ENCODE results near the gene ADAM22.
"Not testable (repeated sequence)": the region's sequence is repeated elsewhere in the genome, so short reads cannot be mapped to it uniquely, and the experiment has no call there.

Gene ADAM22

DNA sequence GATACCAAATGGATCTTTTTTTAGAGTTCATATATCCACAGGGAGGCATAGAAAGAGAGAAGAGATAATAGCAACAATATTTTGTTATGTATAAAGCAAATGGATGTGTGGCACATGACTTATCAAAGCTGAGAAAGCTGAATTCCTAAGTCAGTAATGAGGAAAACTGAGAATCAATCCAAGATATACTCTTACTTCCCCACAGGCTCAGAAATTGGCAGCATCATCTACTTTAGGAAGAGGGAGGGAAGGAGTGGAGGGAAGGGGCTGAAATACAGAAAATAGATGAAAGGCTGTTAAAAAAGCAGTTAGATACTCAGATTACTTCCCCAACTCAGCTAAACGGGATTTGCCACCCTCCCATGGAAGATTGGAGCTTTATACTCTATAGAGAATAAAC lies 222.3 kb downstream of the ADAM22 start:
- in situ Hi-C loops (cut with MboI; ENCODE audit: low sequenced_read_pairs, unreplicated experiment) = no loop called here
- TF ChIP-seq, protein P1, sequence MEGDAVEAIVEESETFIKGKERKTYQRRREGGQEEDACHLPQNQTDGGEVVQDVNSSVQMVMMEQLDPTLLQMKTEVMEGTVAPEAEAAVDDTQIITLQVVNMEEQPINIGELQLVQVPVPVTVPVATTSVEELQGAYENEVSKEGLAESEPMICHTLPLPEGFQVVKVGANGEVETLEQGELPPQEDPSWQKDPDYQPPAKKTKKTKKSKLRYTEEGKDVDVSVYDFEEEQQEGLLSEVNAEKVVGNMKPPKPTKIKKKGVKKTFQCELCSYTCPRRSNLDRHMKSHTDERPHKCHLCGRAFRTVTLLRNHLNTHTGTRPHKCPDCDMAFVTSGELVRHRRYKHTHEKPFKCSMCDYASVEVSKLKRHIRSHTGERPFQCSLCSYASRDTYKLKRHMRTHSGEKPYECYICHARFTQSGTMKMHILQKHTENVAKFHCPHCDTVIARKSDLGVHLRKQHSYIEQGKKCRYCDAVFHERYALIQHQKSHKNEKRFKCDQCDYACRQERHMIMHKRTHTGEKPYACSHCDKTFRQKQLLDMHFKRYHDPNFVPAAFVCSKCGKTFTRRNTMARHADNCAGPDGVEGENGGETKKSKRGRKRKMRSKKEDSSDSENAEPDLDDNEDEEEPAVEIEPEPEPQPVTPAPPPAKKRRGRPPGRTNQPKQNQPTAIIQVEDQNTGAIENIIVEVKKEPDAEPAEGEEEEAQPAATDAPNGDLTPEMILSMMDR (IDR thresholded peaks at IDR 0.05; ENCODE audit: borderline replicate concordance, control extremely low read depth, extremely low read depth, insufficient read depth, missing control alignments) = no peak
- DNase-seq (ENCODE audit: low spot score) = no peak

DNA sequence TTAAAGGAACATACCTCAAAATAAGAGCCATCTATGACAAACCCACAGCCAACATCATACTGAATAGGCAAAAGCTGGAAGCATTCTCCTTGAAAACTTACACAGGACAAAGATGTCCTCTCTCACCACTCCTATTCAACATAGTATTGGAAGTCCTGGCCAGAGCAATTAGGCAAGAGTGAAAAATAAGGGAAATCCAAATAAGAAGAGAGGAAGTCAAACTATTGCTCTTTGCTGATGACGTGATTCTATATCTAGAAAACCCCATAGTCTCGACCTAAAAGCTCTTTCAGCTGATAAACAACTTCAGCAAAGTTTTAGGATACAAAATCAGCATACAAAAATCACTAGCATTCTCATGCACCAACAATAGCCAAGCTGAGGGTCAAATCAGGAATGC lies 225.7 kb downstream of the ADAM22 start:
- DNase-seq (ENCODE audit: low spot score); in situ Hi-C loops (cut with MboI; ENCODE audit: low sequenced_read_pairs, unreplicated experiment): not testable (repeated sequence)

DNA sequence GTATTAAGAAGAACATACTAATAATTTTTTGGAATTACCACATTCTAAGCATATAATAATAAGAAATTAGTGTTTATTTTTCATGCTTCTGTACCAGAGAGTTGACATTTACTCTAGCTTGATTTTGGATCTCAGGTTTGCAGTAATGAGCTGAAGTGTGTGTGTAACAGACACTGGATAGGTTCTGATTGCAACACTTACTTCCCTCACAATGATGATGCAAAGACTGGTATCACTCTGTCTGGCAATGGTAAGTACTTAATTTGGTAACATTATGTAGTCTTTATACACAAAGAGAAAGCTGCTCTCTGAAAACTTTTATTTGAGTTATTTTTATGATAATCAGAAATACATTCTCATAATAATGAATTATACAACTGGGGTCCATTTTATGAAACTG lies 231.6 kb downstream of the ADAM22 start:
- in situ Hi-C loops (cut with MboI; ENCODE audit: low sequenced_read_pairs, unreplicated experiment) = no loop called here
- TF ChIP-seq, protein P1 (IDR thresholded peaks at IDR 0.05; ENCODE audit: borderline replicate concordance, control extremely low read depth, extremely low read depth, insufficient read depth, missing control alignments) = no peak
- DNase-seq (ENCODE audit: low spot score) = no peak

DNA sequence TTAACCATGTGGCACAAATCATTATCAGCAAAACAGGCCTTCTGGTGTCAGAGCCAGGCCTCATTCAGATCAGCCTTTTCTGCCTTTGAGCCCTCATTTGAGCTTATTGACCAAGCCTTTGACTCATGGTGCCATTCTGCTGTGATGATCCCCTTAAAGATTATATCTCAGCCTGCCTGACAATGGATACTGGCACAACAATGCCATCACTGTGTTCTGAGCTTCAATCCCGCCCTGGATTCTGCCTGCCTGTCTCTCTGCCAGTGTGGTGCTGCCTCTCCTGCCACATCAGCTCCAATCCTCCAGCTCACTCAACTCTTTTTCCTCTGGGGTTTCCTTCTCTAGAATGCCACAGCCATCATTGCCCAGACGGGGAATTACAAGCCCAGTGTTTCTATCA lies 233.2 kb downstream of the ADAM22 start:
- in situ Hi-C loops (cut with MboI; ENCODE audit: low sequenced_read_pairs, unreplicated experiment) = no loop called here
- TF ChIP-seq, protein P1 (IDR thresholded peaks at IDR 0.05; ENCODE audit: borderline replicate concordance, control extremely low read depth, extremely low read depth, insufficient read depth, missing control alignments) = no peak
- DNase-seq (ENCODE audit: low spot score) = no peak

DNA sequence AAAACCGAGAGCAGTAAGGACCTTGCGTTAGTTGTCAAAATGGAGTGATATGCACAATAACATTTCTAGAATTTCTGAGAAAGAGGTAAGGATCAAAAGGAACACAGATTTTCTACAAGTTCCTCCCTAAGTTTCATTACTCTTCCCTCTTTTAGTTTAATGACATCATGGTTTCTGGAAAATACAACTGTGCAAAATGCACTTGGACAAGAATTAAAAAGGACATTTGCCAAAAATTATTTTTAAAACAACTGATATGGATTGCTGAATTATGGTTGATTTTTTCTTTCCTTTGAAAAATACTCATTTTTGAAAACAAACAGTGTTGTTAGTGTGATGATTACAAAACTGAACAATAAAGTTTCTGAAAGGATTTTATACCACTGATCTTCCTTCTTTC lies 233.7 kb downstream of the ADAM22 start:
- no peak for DNase-seq (ENCODE audit: low spot score)
- TF ChIP-seq, protein P1 (IDR thresholded peaks at IDR 0.05; ENCODE audit: borderline replicate concordance, control extremely low read depth, extremely low read depth, insufficient read depth, missing control alignments) = no peak
- in situ Hi-C loops (cut with MboI; ENCODE audit: low sequenced_read_pairs, unreplicated experiment) = no loop called here

DNA sequence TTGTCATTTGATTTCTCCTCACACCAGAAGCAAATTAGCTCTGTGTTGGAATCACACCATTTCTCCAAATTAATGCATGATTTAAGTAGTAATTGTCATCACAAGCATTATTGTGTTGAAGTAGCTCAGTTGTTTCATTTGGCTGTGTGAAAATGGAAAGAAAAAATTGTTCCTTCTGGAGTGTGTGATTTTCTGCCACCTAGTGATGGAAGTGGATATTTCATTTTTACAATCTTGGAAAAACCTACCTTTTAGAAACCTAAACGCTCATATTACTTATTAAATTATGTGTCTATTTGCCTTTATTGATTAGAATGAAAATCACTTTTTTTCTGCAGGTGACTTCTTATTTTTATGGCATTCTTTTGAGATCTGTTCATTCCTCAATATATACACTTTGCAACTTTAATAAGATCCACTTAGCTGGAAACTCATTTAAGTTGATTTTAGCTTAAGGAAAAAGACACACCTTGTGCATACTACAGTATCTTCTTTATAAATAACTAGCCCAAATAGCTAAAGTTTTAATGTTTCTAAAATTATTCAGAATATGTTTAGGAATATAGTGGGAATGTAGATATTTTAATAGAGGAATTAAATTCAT lies 235.8 kb downstream of the ADAM22 start:
- TF ChIP-seq, protein P1 (IDR thresholded peaks at IDR 0.05; ENCODE audit: borderline replicate concordance, control extremely low read depth, extremely low read depth, insufficient read depth, missing control alignments) = peak; percentile 28
- DNase-seq (ENCODE audit: low spot score) = no peak
- in situ Hi-C loops (cut with MboI; ENCODE audit: low sequenced_read_pairs, unreplicated experiment) = no loop called here

DNA sequence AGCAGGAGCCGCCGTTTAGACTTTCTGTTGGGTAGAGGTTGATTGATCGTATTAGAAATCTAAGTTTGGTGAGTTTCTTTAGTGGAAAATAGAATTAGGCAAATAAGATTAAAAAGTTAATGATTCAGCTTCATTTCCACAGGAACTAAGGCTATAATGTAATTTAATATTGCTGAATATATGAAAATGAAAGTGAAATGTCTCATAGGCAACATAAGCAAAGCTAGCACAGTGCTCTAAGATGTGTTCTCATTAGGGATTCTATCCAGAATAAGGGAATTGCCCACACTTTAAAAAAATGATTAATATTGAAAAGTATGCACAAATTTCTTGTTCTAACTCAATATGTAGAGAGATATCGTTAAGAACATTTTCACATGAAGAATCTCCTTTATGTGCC lies 238.8 kb downstream of the ADAM22 start:
- in situ Hi-C loops (cut with MboI; ENCODE audit: low sequenced_read_pairs, unreplicated experiment) = no loop called here
- no peak for DNase-seq (ENCODE audit: low spot score)
- TF ChIP-seq, protein P1 (IDR thresholded peaks at IDR 0.05; ENCODE audit: borderline replicate concordance, control extremely low read depth, extremely low read depth, insufficient read depth, missing control alignments) = no peak

Data from GM13976 (cell line).